GM19239 (cell line): Measurements from ENCODE around the gene MYH16.
"Not testable (repeated sequence)": the region's sequence is repeated elsewhere in the genome, so short reads cannot be mapped to it uniquely, and the experiment has no call there.

Source experiments
- DNase-seq: peaks from one replicate; pipeline ENCODE4 v3.0.0; 2011; ENCODE audit warnings: low spot score; ENCODE audit not compliant: insufficient read length
- FAIRE-seq: peaks from 2 replicates; lab custom pipeline; 2011; peaks lifted over from hg19 to GRCh38; lab: Jason Lieb, UNC

MYH16 gene

GRCh38 chr7:99339595-99339994 is 67.0 kb downstream of the MYH16 start:
- DNase-seq (no peak), FAIRE-seq (no peak)

GRCh38 chr7:99340659-99341058 is 68.0 kb downstream of the MYH16 start:
- FAIRE-seq: no peak
- no peak for DNase-seq

GRCh38 chr7:99344061-99344647 is 71.5 kb downstream of the MYH16 start:
- no peak for DNase-seq

GRCh38 chr7:99350641-99351040 is 78.0 kb downstream of the MYH16 start:
- FAIRE-seq: not testable (repeated sequence)

More at GRCh38 chr7:99344061-99344647, 71.5 kb downstream of the MYH16 start:
- no peak for FAIRE-seq

DNA sequence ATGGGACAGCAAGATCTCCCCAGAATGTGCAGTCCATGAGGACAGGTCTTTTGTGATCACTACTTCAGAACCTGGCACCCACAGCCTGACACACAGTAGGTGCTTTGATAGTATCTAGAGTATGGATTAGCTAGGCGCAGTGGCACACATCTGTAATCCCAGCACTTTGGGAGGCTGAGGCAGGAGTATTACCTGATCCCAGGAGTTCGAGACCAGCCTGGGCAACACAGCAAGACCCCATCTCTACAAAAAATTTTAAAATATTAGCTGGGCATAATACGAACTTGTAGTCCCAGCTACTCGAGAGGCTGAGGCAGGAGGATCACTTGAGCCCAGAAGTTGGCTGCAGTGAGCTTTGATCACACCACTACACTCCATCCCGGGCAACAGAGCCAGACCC is 79.6 kb downstream of the MYH16 start:
- FAIRE-seq (no peak), DNase-seq (no peak)

More at GRCh38 chr7:99350641-99351040, 78.0 kb downstream of the MYH16 start:
- DNase-seq: not testable (repeated sequence)

GRCh38 chr7:99355098-99355497 is 82.5 kb downstream of the MYH16 start:
- FAIRE-seq: no peak
- DNase-seq: no peak

- FAIRE-seq (no peak), DNase-seq (no peak)
These were observed 85.3 kb downstream of the MYH16 start for GRCh38 chr7:99357701-99358490.

DNA sequence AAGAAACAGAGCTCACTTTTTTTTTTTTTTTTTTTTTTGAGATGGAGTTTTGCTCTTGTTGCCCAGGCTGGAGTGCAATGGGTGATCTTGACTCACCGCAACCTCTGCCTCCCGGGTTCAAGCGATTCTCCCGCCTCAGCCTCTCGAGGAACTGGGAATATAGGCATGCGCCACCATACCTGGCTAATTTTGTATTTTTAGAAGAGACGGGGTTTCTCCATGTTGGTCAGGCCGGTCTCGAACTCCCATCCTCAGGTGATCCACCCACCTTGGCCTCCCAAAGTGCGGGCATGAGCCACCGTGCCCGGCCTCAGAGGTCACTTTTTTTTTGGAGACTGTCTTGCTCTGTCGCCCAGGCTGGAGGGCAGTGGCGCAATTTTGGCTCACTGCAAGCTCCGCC is 85.9 kb downstream of the MYH16 start:
- FAIRE-seq, DNase-seq: not testable (repeated sequence)

DNA sequence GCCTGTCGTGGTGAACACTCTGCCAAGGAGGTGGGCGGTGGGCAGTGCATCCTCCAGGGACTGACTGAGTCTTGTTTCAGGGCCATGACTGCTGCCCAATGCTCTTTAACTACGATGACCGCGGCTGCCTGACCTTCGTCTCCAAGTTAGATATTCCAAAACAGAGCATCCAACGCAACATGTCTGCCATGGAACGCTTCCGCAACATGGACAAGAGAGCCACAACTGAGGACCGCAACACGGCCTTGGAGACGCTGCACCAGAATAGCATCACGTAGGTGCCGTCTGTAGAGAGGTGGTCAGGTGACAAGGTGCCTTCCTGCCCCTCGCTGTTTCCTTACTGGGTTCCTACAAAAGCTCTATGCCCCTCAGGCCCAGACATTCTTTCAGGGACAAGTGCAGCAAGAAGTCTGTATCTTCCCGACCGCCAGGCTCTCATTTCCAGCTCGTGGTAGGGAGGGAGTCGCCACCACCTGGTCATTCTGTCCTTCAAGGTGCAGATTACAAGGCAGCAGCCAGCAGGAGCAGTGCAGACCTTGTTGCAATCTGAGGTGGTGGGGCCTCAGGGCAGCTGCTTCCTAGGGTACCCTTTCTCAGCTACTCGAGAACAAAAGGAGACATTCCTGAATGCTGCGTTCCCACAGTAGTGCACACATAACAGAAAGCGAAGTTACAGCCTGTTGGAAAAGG is 87.0 kb downstream of the MYH16 start:
- FAIRE-seq (no peak), DNase-seq (no peak)
